ENCODE measurements around the gene FOXJ1.

FOXJ1 gene

GRCh38 chr17:76122431-76123190, 18.4 kb downstream of the FOXJ1 start:
- FAIRE-seq = no peak

GRCh38 chr17:76121932-76122430, 19.1 kb downstream of the FOXJ1 start:
- no peak for FAIRE-seq

GRCh38 chr17:76120658-76121008, 20.4 kb downstream of the FOXJ1 start:
- no peak for FAIRE-seq

GRCh38 chr17:76119409-76120371, 21.4 kb downstream of the FOXJ1 start:
- FAIRE-seq = no peak

GRCh38 chr17:76115138-76115754, 25.8 kb downstream of the FOXJ1 start:
- FAIRE-seq = no peak

- no peak for FAIRE-seq
These were observed 29.1 kb downstream of the FOXJ1 start for GRCh38 chr17:76111956-76112355.

- no peak for FAIRE-seq
These were observed 33.5 kb downstream of the FOXJ1 start for GRCh38 chr17:76107509-76107908.

- no peak for FAIRE-seq
These were observed 34.3 kb downstream of the FOXJ1 start for GRCh38 chr17:76106703-76107102.

- FAIRE-seq = no peak
These were observed 36.2 kb downstream of the FOXJ1 start for GRCh38 chr17:76104896-76105231.

- FAIRE-seq = no peak
These were observed 36.7 kb downstream of the FOXJ1 start for GRCh38 chr17:76104140-76104895.

- FAIRE-seq = peak; percentile 71
These were observed 37.5 kb downstream of the FOXJ1 start, which contains the start of gene EXOC7 for GRCh38 chr17:76103274-76104139. Gene EXOC7 (minus strand): TSS chr17:76103787. CDS start chr17:76103692, 95 bp downstream.

- FAIRE-seq = no peak
These were observed 38.1 kb downstream of the FOXJ1 start for GRCh38 chr17:76102944-76103273.

- FAIRE-seq = no peak
These were observed 43.2 kb downstream of the FOXJ1 start for GRCh38 chr17:76097716-76098295.

- no peak for FAIRE-seq
These were observed 45.1 kb downstream of the FOXJ1 start for GRCh38 chr17:76095943-76096342.

- no peak for FAIRE-seq
These were observed 47.0 kb downstream of the FOXJ1 start for GRCh38 chr17:76094046-76094445.

GRCh38 chr17:76092526-76093413, 48.3 kb downstream of the FOXJ1 start:
- FAIRE-seq = no peak

GRCh38 chr17:76091526-76092286, 49.3 kb downstream of the FOXJ1 start:
- no peak for FAIRE-seq

- FAIRE-seq = no peak
These were observed 50.4 kb downstream of the FOXJ1 start for GRCh38 chr17:76090517-76091129.

Data from G401.6 (cell line).